Fibroblast of villous mesenchyme (primary cell): Measurements from ENCODE around the gene SPATA18. TPM values are rescaled to one million over a fixed set of nuclear protein-coding genes. Genes with fewer than 3 reads are reported as not detected.

ENCODE experiments used
- DNase-seq: peaks from one replicate; pipeline ENCODE4 v3.0.0-alpha.2; 2010; ENCODE audit warnings: low read depth
- H3K4me3 ChIP-seq: 2 replicates; pipeline ENCODE4 v1.5.1; 2011; ENCODE audit warnings: low read depth, mild to moderate bottlenecking, low read length
- CTCF ChIP-seq: IDR thresholded peaks from 2 replicates; pipeline ENCODE4 v1.5.1; 2012; ENCODE audit warnings: low read depth, mild to moderate bottlenecking, low read length; ENCODE audit not compliant: insufficient read depth
- total RNA-seq: library from RNA; depleted of rRNA; stranded (reverse); fragments of >200 nt; gene quantifications from 2 replicates; pipeline ENCODE4 v1.2.3, GENCODE V29; 2012

SPATA18 gene
- total RNA-seq, 1 donor: 18.1 TPM

- no peak for DNase-seq
- TF ChIP-seq CTCF: no peak
- no peak overlapping the region for H3K4me3 ChIP-seq
Measured at GRCh38 chr4:52142816-52143215, 91.7 kb downstream of the SPATA18 start.

GRCh38 chr4:52143815-52144214 is 92.7 kb downstream of the SPATA18 start:
- no peak overlapping the region for H3K4me3 ChIP-seq
- no peak for TF ChIP-seq CTCF
- DNase-seq: no peak

GRCh38 chr4:52144372-52144771 is 93.3 kb downstream of the SPATA18 start:
- TF ChIP-seq CTCF: no peak
- DNase-seq: no peak

More at GRCh38 chr4:52144372-52144771, 93.3 kb downstream of the SPATA18 start:
- no peak overlapping the region for H3K4me3 ChIP-seq

Other genes with a start within 250 kb of the SPATA18 start
- 36.4 and 58.3 TPM in 2 replicates for gene DCUN1D4, start 208.2 kb upstream of the SPATA18 start, total RNA-seq
- 0.32 and 0.43 TPM in 2 replicates for gene LRRC66, start 30.9 kb upstream of the SPATA18 start, total RNA-seq
- gene SGCB, start 13.0 kb upstream of the SPATA18 start, total RNA-seq: 21.3 and 37.6 TPM in 2 replicates